ENCODE results near the gene SRM. TPM values are rescaled to one million over a fixed set of nuclear protein-coding genes. Genes with fewer than 3 reads are reported as not detected.
A peak's percentile ranks its signal among the peaks of the same experiment; 100 is the strongest.

SRM gene
- polyA plus RNA-seq, 1 donor from 2014 or later, result 22.9 TPM

GRCh38 chr1:11012260-11013159 lies 47.3 kb downstream of the SRM start, which contains the start of gene TARDBP:
TARDBP (plus strand) TSS chr1:11012654; CDS start chr1:11013728, 1,074 bp downstream.
- H3K9ac ChIP-seq (ENCODE audit: low read length), result peak within 1 kb of the TSS; percentile 97
- peak within 1 kb of the TSS; percentile 90 for H3K4me2 ChIP-seq (ENCODE audit: low read length)
- H4K20me1 ChIP-seq (ENCODE audit: insufficient read depth), result no peaks in the 10 kb centered on the region
- no peaks in the 10 kb centered on the region for H3K36me3 ChIP-seq (ENCODE audit: insufficient read depth, low read length)
- no peaks in the 10 kb centered on the region for H3K9me2 ChIP-seq (ENCODE audit: insufficient read depth, low read length)
- peak; percentile 94 for TF ChIP-seq TAF1 (IDR thresholded peaks at IDR 0.05; ENCODE audit: low read depth)
- TF ChIP-seq, protein P1, sequence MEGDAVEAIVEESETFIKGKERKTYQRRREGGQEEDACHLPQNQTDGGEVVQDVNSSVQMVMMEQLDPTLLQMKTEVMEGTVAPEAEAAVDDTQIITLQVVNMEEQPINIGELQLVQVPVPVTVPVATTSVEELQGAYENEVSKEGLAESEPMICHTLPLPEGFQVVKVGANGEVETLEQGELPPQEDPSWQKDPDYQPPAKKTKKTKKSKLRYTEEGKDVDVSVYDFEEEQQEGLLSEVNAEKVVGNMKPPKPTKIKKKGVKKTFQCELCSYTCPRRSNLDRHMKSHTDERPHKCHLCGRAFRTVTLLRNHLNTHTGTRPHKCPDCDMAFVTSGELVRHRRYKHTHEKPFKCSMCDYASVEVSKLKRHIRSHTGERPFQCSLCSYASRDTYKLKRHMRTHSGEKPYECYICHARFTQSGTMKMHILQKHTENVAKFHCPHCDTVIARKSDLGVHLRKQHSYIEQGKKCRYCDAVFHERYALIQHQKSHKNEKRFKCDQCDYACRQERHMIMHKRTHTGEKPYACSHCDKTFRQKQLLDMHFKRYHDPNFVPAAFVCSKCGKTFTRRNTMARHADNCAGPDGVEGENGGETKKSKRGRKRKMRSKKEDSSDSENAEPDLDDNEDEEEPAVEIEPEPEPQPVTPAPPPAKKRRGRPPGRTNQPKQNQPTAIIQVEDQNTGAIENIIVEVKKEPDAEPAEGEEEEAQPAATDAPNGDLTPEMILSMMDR (IDR thresholded peaks at IDR 0.05; ENCODE audit: poor library complexity, severe bottlenecking), result no peak
- TF ChIP-seq, protein P2, sequence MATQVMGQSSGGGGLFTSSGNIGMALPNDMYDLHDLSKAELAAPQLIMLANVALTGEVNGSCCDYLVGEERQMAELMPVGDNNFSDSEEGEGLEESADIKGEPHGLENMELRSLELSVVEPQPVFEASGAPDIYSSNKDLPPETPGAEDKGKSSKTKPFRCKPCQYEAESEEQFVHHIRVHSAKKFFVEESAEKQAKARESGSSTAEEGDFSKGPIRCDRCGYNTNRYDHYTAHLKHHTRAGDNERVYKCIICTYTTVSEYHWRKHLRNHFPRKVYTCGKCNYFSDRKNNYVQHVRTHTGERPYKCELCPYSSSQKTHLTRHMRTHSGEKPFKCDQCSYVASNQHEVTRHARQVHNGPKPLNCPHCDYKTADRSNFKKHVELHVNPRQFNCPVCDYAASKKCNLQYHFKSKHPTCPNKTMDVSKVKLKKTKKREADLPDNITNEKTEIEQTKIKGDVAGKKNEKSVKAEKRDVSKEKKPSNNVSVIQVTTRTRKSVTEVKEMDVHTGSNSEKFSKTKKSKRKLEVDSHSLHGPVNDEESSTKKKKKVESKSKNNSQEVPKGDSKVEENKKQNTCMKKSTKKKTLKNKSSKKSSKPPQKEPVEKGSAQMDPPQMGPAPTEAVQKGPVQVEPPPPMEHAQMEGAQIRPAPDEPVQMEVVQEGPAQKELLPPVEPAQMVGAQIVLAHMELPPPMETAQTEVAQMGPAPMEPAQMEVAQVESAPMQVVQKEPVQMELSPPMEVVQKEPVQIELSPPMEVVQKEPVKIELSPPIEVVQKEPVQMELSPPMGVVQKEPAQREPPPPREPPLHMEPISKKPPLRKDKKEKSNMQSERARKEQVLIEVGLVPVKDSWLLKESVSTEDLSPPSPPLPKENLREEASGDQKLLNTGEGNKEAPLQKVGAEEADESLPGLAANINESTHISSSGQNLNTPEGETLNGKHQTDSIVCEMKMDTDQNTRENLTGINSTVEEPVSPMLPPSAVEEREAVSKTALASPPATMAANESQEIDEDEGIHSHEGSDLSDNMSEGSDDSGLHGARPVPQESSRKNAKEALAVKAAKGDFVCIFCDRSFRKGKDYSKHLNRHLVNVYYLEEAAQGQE (IDR thresholded peaks at IDR 0.05; ENCODE audit: borderline replicate concordance), result peak; percentile 87
- peak; percentile 36 for TF ChIP-seq RAD21 (conservative IDR thresholded peaks at IDR 0.05)
- peak; percentile 99 for TF ChIP-seq POLR2AphosphoS5 (IDR thresholded peaks at IDR 0.05)
- peak; percentile 64 for TF ChIP-seq EP300 (conservative IDR thresholded peaks at IDR 0.05; ENCODE audit: poor library complexity, severe bottlenecking)
- TF ChIP-seq MXI1 (conservative IDR thresholded peaks at IDR 0.05; ENCODE audit: poor library complexity, severe bottlenecking), result peak; percentile 72
- TF ChIP-seq EZH2 (IDR thresholded peaks at IDR 0.05; ENCODE audit: borderline replicate concordance, insufficient read depth, low read length, poor library complexity, severe bottlenecking), result no peak
- no peak for TF ChIP-seq SMC3 (conservative IDR thresholded peaks at IDR 0.05; ENCODE audit: poor library complexity)
- no peaks in the 10 kb centered on the region for H3K27me3 ChIP-seq (ENCODE audit: insufficient read depth, low read depth, low read length)
- H2AFZ ChIP-seq (ENCODE audit: low read depth, low read length), result peak within 1 kb of the TSS; percentile 91
- peak within 1 kb of the TSS; percentile 93 for H3K4me3 ChIP-seq (ENCODE audit: low read length)
- H3F3A ChIP-seq (ENCODE audit: insufficient read depth, low read length, poor library complexity, severe bottlenecking), result no peaks in the 10 kb centered on the region
- H3K9me3 ChIP-seq (ENCODE audit: low read length), result no peaks in the 10 kb centered on the region
- H3K79me2 ChIP-seq (replicated peaks; ENCODE audit: insufficient read depth, low read length), result peaks cover 22% of the 10 kb centered on the region
- peak within 1 kb of the TSS; percentile 92 for H3K27ac ChIP-seq (ENCODE audit: low read length)

Other genes starting within 250 kb of the SRM start
- gene TARDBP, start 47.4 kb downstream of the SRM start, polyA plus RNA-seq, result 129 and 157 TPM in 2 replicates
- gene MASP2, start 12.8 kb downstream of the SRM start, polyA plus RNA-seq, result not detected in 2 replicates
- 112 and 115 TPM in 2 replicates for gene EXOSC10, start 39.9 kb upstream of the SRM start, polyA plus RNA-seq
- 0.12 TPM in 1 of 2 replicates, not detected in the other for gene ANGPTL7, start 129.3 kb upstream of the SRM start, polyA plus RNA-seq
- 41.2 and 44.9 TPM in 2 replicates for gene MTOR, start 202.5 kb upstream of the SRM start, polyA plus RNA-seq
- 10.5 and 14.5 TPM in 2 replicates for gene UBIAD1, start 213.2 kb upstream of the SRM start, polyA plus RNA-seq

All from neural cell (in vitro differentiated cells).